Activated T-cell treated with anti-CD3 and anti-CD28 coated beads, Interleukin-2, amount 50 U/mL, for 72 hours (primary cell): ENCODE measurements around the gene ZBTB43. TPM values are rescaled to one million over a fixed set of nuclear protein-coding genes. Genes with fewer than 3 reads are reported as not detected.
"Not testable (repeated sequence)": the region's sequence is repeated elsewhere in the genome, so short reads cannot be mapped to it uniquely, and the experiment has no call there.

Experiments
- ATAC-seq, 2 donors: fragments of 150-1000 bp; cut with Tn5 transposase; replicated peaks in 1 of 2; 2 replicates each; pipeline ENCODE4 v1.10.0; 2021; ENCODE audit warnings: moderate library complexity in 2 of 2, mild to moderate bottlenecking in 1 of 2
- DNase-seq, 2 donors: peaks; one replicate each; pipeline ENCODE4 v3.0.0; 2021 to 2022; ENCODE audit warnings: mixed read lengths in 1 of 2
- H3K27ac Mint-ChIP-seq: one replicate; pipeline ENCODE4 v1.8.0; 2022; ENCODE audit warnings: mild to moderate bottlenecking, moderate library complexity, mixed read lengths
- H3K27me3 Mint-ChIP-seq: one replicate; pipeline ENCODE4 v1.8.0; 2022; ENCODE audit warnings: low read depth, mixed read lengths
- H3K36me3 Mint-ChIP-seq, 2 donors: one replicate each; pipeline ENCODE4 v1.8.0; 2022; ENCODE audit warnings: mixed read lengths in 2 of 2, mild to moderate bottlenecking in 1 of 2; ENCODE audit not compliant: insufficient read depth in 2 of 2
- H3K4me1 Mint-ChIP-seq: one replicate; pipeline ENCODE4 v1.8.0; 2022; ENCODE audit warnings: low read depth, mixed read lengths
- H3K4me3 Mint-ChIP-seq, 2 donors: one replicate each; pipeline ENCODE4 v1.8.0; 2022; ENCODE audit warnings: mild to moderate bottlenecking in 2 of 2, mixed read lengths in 2 of 2, moderate library complexity in 2 of 2
- H3K9me3 Mint-ChIP-seq, 2 donors: one replicate each; pipeline ENCODE4 v1.8.0; 2022; ENCODE audit warnings: mixed read lengths in 2 of 2
- total RNA-seq, 2 donors: library from RNA; stranded (reverse); gene quantifications; one replicate each; pipeline ENCODE4 v1.2.3, GENCODE V29; 2022

ZBTB43 gene
- total RNA-seq, 2 donors from 2014 or later, result 30.2 to 66.2 TPM

- Mint-ChIP-seq H3K27me3 (no peaks in the 10 kb centered on the region), H3K36me3 (peaks cover 22 to 40% of the 10 kb centered on the region in 2 donors), H3K9me3 (peaks cover 1 to 7% of the 10 kb centered on the region in 2 donors), H3K27ac (no peak overlapping the region), H3K4me3 (no peak overlapping the region), H3K4me1 (peaks cover 18% of the 10 kb centered on the region)
- ATAC-seq, result no peak
- no peak for DNase-seq
Measured at GRCh38 chr9:126822278-126822677, 17.4 kb downstream of the ZBTB43 start.

- Mint-ChIP-seq H3K36me3 (peaks cover 20 to 35% of the 10 kb centered on the region in 2 donors), H3K4me3 (no peak overlapping the region), H3K9me3 (peaks cover 1 to 7% of the 10 kb centered on the region in 2 donors), H3K27me3 (no peaks in the 10 kb centered on the region), H3K27ac (no peak overlapping the region), H3K4me1 (peaks cover 18% of the 10 kb centered on the region)
- ATAC-seq (no peak), DNase-seq (no peak)
Measured at GRCh38 chr9:126822873-126823272, 18.0 kb downstream of the ZBTB43 start.

GRCh38 chr9:126824052-126824451 lies 19.2 kb downstream of the ZBTB43 start:
- peaks cover 13 to 26% of the 10 kb centered on the region in 2 donors for H3K36me3 Mint-ChIP-seq
- not testable (repeated sequence) for ATAC-seq, H3K4me3 Mint-ChIP-seq, H3K27ac Mint-ChIP-seq, DNase-seq, H3K9me3 Mint-ChIP-seq, H3K27me3 Mint-ChIP-seq
- H3K4me1 Mint-ChIP-seq, result peaks cover 16% of the 10 kb centered on the region

GRCh38 chr9:126827227-126827626 lies 22.4 kb downstream of the ZBTB43 start:
- H3K9me3 Mint-ChIP-seq, result no peaks in the 10 kb centered on the region
- H3K36me3 Mint-ChIP-seq, result peaks cover 8% of the 10 kb centered on the region in 2 donors
- no peak overlapping the region for H3K4me3 Mint-ChIP-seq
- no peak for ATAC-seq
- H3K4me1 Mint-ChIP-seq, result peaks cover 19% of the 10 kb centered on the region
- no peaks in the 10 kb centered on the region for H3K27me3 Mint-ChIP-seq
- DNase-seq, result no peak
- H3K27ac Mint-ChIP-seq, result no peak overlapping the region

- no peak overlapping the region for H3K27ac Mint-ChIP-seq
- H3K9me3 Mint-ChIP-seq, result no peaks in the 10 kb centered on the region
- peaks cover 13 to 19% of the 10 kb centered on the region in 2 donors for H3K36me3 Mint-ChIP-seq
- no peak for ATAC-seq
- peaks cover 19% of the 10 kb centered on the region for H3K4me1 Mint-ChIP-seq
- H3K27me3 Mint-ChIP-seq, result no peaks in the 10 kb centered on the region
- no peak overlapping the region for H3K4me3 Mint-ChIP-seq
- no peak for DNase-seq
Measured at GRCh38 chr9:126829035-126829434, 24.2 kb downstream of the ZBTB43 start.

GRCh38 chr9:126830827-126831226 lies 26.0 kb downstream of the ZBTB43 start:
- ATAC-seq, result peak; percentile 61 to 65
- no peak overlapping the region for H3K4me3 Mint-ChIP-seq
- H3K9me3 Mint-ChIP-seq, result no peaks in the 10 kb centered on the region
- H3K36me3 Mint-ChIP-seq, result peaks cover 12 to 22% of the 10 kb centered on the region in 2 donors
- no peak for DNase-seq
- H3K27ac Mint-ChIP-seq, result no peak overlapping the region
- H3K27me3 Mint-ChIP-seq, result no peaks in the 10 kb centered on the region
- H3K4me1 Mint-ChIP-seq, result peaks cover 28% of the 10 kb centered on the region

- Mint-ChIP-seq H3K36me3 (peaks cover 10 to 19% of the 10 kb centered on the region in 2 donors), H3K9me3 (no peaks in the 10 kb centered on the region), H3K4me3 (no peak overlapping the region), H3K4me1 (peaks cover 44% of the 10 kb centered on the region), H3K27ac (no peak overlapping the region), H3K27me3 (no peaks in the 10 kb centered on the region)
- DNase-seq (no peak), ATAC-seq (no peak)
Measured at GRCh38 chr9:126832440-126832839, 27.6 kb downstream of the ZBTB43 start.

- DNase-seq (no peak), ATAC-seq (no peak)
- Mint-ChIP-seq H3K27ac (no peak overlapping the region), H3K27me3 (no peaks in the 10 kb centered on the region), H3K9me3 (no peaks in the 10 kb centered on the region), H3K36me3 (peaks cover 10 to 19% of the 10 kb centered on the region in 2 donors), H3K4me3 (no peak overlapping the region), H3K4me1 (peaks cover 50% of the 10 kb centered on the region)
Measured at GRCh38 chr9:126833020-126833419, 28.2 kb downstream of the ZBTB43 start.

GRCh38 chr9:126833710-126834345 lies 29.0 kb downstream of the ZBTB43 start:
- peak overlapping the region; percentile 80 for H3K27ac Mint-ChIP-seq
- H3K36me3 Mint-ChIP-seq, result peaks cover 10 to 21% of the 10 kb centered on the region in 2 donors
- peaks cover 54% of the 10 kb centered on the region for H3K4me1 Mint-ChIP-seq
- no peaks in the 10 kb centered on the region for H3K9me3 Mint-ChIP-seq
- no peak overlapping the region for H3K4me3 Mint-ChIP-seq
- no peak for ATAC-seq
- no peaks in the 10 kb centered on the region for H3K27me3 Mint-ChIP-seq
- no peak for DNase-seq

GRCh38 chr9:126834672-126835071 lies 29.8 kb downstream of the ZBTB43 start:
- ATAC-seq, result no peak
- DNase-seq, result no peak
- no peak overlapping the region for H3K4me3 Mint-ChIP-seq
- H3K4me1 Mint-ChIP-seq, result peaks cover 60% of the 10 kb centered on the region
- H3K27me3 Mint-ChIP-seq, result no peaks in the 10 kb centered on the region
- peaks cover 10 to 21% of the 10 kb centered on the region in 2 donors for H3K36me3 Mint-ChIP-seq
- H3K9me3 Mint-ChIP-seq, result no peaks in the 10 kb centered on the region
- no peak overlapping the region for H3K27ac Mint-ChIP-seq

GRCh38 chr9:126836216-126836615 lies 31.4 kb downstream of the ZBTB43 start:
- Mint-ChIP-seq H3K4me1 (peaks cover 52% of the 10 kb centered on the region), H3K9me3 (no peaks in the 10 kb centered on the region), H3K27me3 (no peaks in the 10 kb centered on the region), H3K4me3 (no peak overlapping the region), H3K27ac (no peak overlapping the region), H3K36me3 (peaks cover 10 to 21% of the 10 kb centered on the region in 2 donors)
- DNase-seq, result no peak
- no peak for ATAC-seq

GRCh38 chr9:126838055-126838811 lies 33.4 kb downstream of the ZBTB43 start:
- DNase-seq (no peak), ATAC-seq (peak; percentile 50 to 60)
- peaks cover 4 to 15% of the 10 kb centered on the region in 2 donors for H3K36me3 Mint-ChIP-seq
- peak overlapping the region; percentile 49 to 69 for H3K4me3 Mint-ChIP-seq
- no peak overlapping the region for H3K27ac Mint-ChIP-seq
- H3K27me3 Mint-ChIP-seq, result no peaks in the 10 kb centered on the region
- no peaks in the 10 kb centered on the region for H3K9me3 Mint-ChIP-seq
- H3K4me1 Mint-ChIP-seq, result peaks cover 59% of the 10 kb centered on the region

- no peaks in the 10 kb centered on the region for H3K9me3 Mint-ChIP-seq
- H3K36me3 Mint-ChIP-seq, result peaks cover 2 to 11% of the 10 kb centered on the region in 2 donors
- no peaks in the 10 kb centered on the region for H3K27me3 Mint-ChIP-seq
- H3K4me3 Mint-ChIP-seq, result peak overlapping the region; percentile 49 to 69
- DNase-seq, result peak; percentile 47 to 57
- peaks cover 63% of the 10 kb centered on the region for H3K4me1 Mint-ChIP-seq
- peak overlapping the region; percentile 36 for H3K27ac Mint-ChIP-seq
- peak; percentile 76 for ATAC-seq
Measured at GRCh38 chr9:126838895-126839294, 34.1 kb downstream of the ZBTB43 start.
